Panc1 (cell line): ENCODE results near the gene HAGH. TPM values are rescaled to one million over a fixed set of nuclear protein-coding genes. Genes with fewer than 3 reads are reported as not detected.
A peak's percentile ranks its signal among the peaks of the same experiment; 100 is the strongest.

ENCODE experiments used
- ATAC-seq: fragments of 200-7000 bp; cut with Tn5 transposase; 2 replicates; pipeline ENCODE4 v1.9.1; 2020; ENCODE audit warnings: mild to moderate bottlenecking, moderate library complexity
- BruUV-seq: library from RNA; stranded (reverse); fragments of 400-500 nt; replicated peaks from 2 replicates; lab custom pipeline; 2021; lab: Mats Ljungman, UMichigan
- CTCF ChIA-PET: fragments of 300-600 bp; sonication (Branson Sonifier 250); formaldehyde crosslinking; loops from one replicate; lab custom pipeline; 2022; ENCODE audit warnings: antibody characterized with exemption; lab: Charles Lee
- POLR2A ChIA-PET: fragments of 300-600 bp; sonication (Branson Sonifier 250); formaldehyde crosslinking; loops from one replicate; lab custom pipeline; 2022; ENCODE audit warnings: antibody characterized with exemption; lab: Charles Lee
- DNase-seq: peaks from one replicate; pipeline ENCODE4 v3.0.0-alpha.2; 2010; ENCODE audit warnings: low read depth, low spot score
- H3K27ac ChIP-seq: 2 replicates; pipeline ENCODE4 v1.5.1; 2011; ENCODE audit warnings: mild to moderate bottlenecking, low read length, inconsistent platforms
- H3K27me3 ChIP-seq: fragments of 200-500 bp; sonication (Bioruptor generic); 2 replicates; pipeline ENCODE4 v1.6.0; 2014; ENCODE audit warnings: low read length, inconsistent platforms; ENCODE audit not compliant: control insufficient read depth, insufficient read depth
- H3K36me3 ChIP-seq: fragments of 200-500 bp; sonication (Bioruptor generic); 2 replicates; pipeline ENCODE4 v1.5.1; 2014; ENCODE audit warnings: inconsistent platforms, mild to moderate bottlenecking, low read length, moderate library complexity; ENCODE audit not compliant: control insufficient read depth, insufficient read depth
- H3K4me1 ChIP-seq: 2 replicates; pipeline ENCODE4 v1.5.1; 2011; ENCODE audit warnings: inconsistent platforms, mild to moderate bottlenecking, low read length, moderate library complexity; ENCODE audit not compliant: control insufficient read depth, insufficient read depth
- H3K4me3 ChIP-seq, 2 experiments: 2 replicates each; pipeline ENCODE4 v1.5.1; 2011 to 2012; ENCODE audit warnings: low read depth in 2 of 2, low read length in 2 of 2, mild to moderate bottlenecking in 2 of 2, inconsistent platforms in 1 of 2, moderate library complexity in 1 of 2
- H3K9me3 ChIP-seq: fragments of 200-500 bp; sonication (Bioruptor generic); 2 replicates; pipeline ENCODE4 v1.5.1; 2014; ENCODE audit warnings: low read depth, mild to moderate bottlenecking, inconsistent platforms, low read length, moderate library complexity; ENCODE audit not compliant: control insufficient read depth, insufficient read depth
- CTCF ChIP-seq: fragments of 450-650 bp; IDR thresholded peaks from 2 replicates; pipeline ENCODE4 v1.5.1; 2017; ENCODE audit warnings: mild to moderate bottlenecking
- POLR2AphosphoS5 ChIP-seq: IDR thresholded peaks from 2 replicates; pipeline ENCODE4 v1.6.1; 2012; ENCODE audit warnings: mild to moderate bottlenecking, low read depth, low read length, moderate library complexity
- SIN3A ChIP-seq: IDR thresholded peaks from 2 replicates; pipeline ENCODE4 v1.6.1; 2012; ENCODE audit warnings: low read depth, mild to moderate bottlenecking, low read length, moderate library complexity, borderline replicate concordance; ENCODE audit not compliant: insufficient read depth
- TCF7L2 ChIP-seq: IDR thresholded peaks from 2 replicates; pipeline ENCODE4 v1.6.1; 2011; ENCODE audit warnings: mild to moderate bottlenecking, low read depth, low read length, inconsistent platforms
- in situ Hi-C: cut with HindIII; loops from 2 replicates; pipeline ENCODE4 v1.10.0; 2016; ENCODE audit warnings: low sequenced_read_pairs, low pct_unique_long_range_greater_than_20kb
- intact Hi-C: fragments of 100-400 bp; cut with micrococcal nuclease; formaldehyde crosslinking; loops from one replicate; pipeline ENCODE4 v1.10.0; 2022; ENCODE audit not compliant: unreplicated experiment
- total RNA-seq: library from RNA; stranded (reverse); gene quantifications from one replicate; pipeline ENCODE4 v1.2.1, GENCODE V29; 2021; ENCODE audit not compliant: unreplicated experiment
- TF ChIP-seq, protein P1 (sequence below), 2 experiments: IDR thresholded peaks; 2 replicates each; pipeline ENCODE4 v1.6.1; 2011 to 2012; ENCODE audit warnings: low read depth in 2 of 2, control low read depth in 1 of 2, low read length in 1 of 2, mild to moderate bottlenecking in 1 of 2, moderate library complexity in 1 of 2; ENCODE audit not compliant: insufficient read depth in 1 of 2

Gene HAGH
- total RNA-seq, 1 experiment from 2014 or later, result 58.9 TPM

- no peak for TF ChIP-seq TCF7L2
- TF ChIP-seq CTCF, result no peak
- TF ChIP-seq POLR2AphosphoS5, result no peak
- no peak for TF ChIP-seq SIN3A
- TF ChIP-seq, protein P1, sequence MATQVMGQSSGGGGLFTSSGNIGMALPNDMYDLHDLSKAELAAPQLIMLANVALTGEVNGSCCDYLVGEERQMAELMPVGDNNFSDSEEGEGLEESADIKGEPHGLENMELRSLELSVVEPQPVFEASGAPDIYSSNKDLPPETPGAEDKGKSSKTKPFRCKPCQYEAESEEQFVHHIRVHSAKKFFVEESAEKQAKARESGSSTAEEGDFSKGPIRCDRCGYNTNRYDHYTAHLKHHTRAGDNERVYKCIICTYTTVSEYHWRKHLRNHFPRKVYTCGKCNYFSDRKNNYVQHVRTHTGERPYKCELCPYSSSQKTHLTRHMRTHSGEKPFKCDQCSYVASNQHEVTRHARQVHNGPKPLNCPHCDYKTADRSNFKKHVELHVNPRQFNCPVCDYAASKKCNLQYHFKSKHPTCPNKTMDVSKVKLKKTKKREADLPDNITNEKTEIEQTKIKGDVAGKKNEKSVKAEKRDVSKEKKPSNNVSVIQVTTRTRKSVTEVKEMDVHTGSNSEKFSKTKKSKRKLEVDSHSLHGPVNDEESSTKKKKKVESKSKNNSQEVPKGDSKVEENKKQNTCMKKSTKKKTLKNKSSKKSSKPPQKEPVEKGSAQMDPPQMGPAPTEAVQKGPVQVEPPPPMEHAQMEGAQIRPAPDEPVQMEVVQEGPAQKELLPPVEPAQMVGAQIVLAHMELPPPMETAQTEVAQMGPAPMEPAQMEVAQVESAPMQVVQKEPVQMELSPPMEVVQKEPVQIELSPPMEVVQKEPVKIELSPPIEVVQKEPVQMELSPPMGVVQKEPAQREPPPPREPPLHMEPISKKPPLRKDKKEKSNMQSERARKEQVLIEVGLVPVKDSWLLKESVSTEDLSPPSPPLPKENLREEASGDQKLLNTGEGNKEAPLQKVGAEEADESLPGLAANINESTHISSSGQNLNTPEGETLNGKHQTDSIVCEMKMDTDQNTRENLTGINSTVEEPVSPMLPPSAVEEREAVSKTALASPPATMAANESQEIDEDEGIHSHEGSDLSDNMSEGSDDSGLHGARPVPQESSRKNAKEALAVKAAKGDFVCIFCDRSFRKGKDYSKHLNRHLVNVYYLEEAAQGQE (IDR thresholded peaks at IDR 0.05; ENCODE audit: insufficient read depth in 1 of 2, low read depth in 2 of 2, low read length in 1 of 2), result no peak
- no peaks in the 10 kb centered on the region for H3K9me3 ChIP-seq
- DNase-seq (no peak), ATAC-seq (no peak)
- H3K4me1 ChIP-seq, result peaks cover 9% of the 10 kb centered on the region
- in situ Hi-C loops (no loop called here), intact Hi-C loops (no loop called here)
- CTCF ChIA-PET, result interaction anchor here (0.6 kb wide), 1 partner anchor 110 kb away, joined by 3 read pairs; no protein-coding TSS in a partner anchor
- no peak overlapping the region for H3K27ac ChIP-seq
- TSS peak; percentile 33 for BruUV-seq
- peaks cover 3% of the 10 kb centered on the region; the same call in 1 of the 2 replicates for H3K36me3 ChIP-seq
- POLR2A ChIA-PET, result no interaction called here
- H3K4me3 ChIP-seq, result no peak overlapping the region
- no peaks in the 10 kb centered on the region for H3K27me3 ChIP-seq
Measured at GRCh38 chr16:1784977-1785845, 41.4 kb downstream of the HAGH start.

- in situ Hi-C loops (no loop called here), intact Hi-C loops (no loop called here)
- BruUV-seq, result no TSS peak
- ATAC-seq (peak; percentile 84), DNase-seq (peak; percentile 100)
- peak within 1 kb of the TSS; percentile 91 for H3K27ac ChIP-seq
- peak within 1 kb of the TSS; percentile 97 to 98 for H3K4me3 ChIP-seq
- peaks cover 35% of the 10 kb centered on the region for H3K4me1 ChIP-seq
- ChIA-PET POLR2A (interaction anchor here (0.6 kb wide), 1 partner anchor 344 kb away, joined by 3 read pairs; no protein-coding TSS in a partner anchor), CTCF (interaction anchor here (0.6 to 1.0 kb wide), 3 partner anchors 9 to 1306 kb away, joined by 3 to 5 read pairs (median 4); no protein-coding TSS in a partner anchor)
- TF ChIP-seq TCF7L2 (peak; percentile 4; the same call in 1 of the 2 replicates), CTCF (no peak), SIN3A (peak; percentile 56; the same call in 1 of the 2 replicates), POLR2AphosphoS5 (no peak; the same call in none of the 2 replicates)
- TF ChIP-seq, protein P1 (IDR thresholded peaks at IDR 0.05; ENCODE audit: insufficient read depth in 1 of 2, low read depth in 2 of 2, low read length in 1 of 2), result no peak
- H3K36me3 ChIP-seq, result peaks cover 3% of the 10 kb centered on the region; the same call in 1 of the 2 replicates
- H3K27me3 ChIP-seq, result no peaks in the 10 kb centered on the region
- H3K9me3 ChIP-seq, result no peaks in the 10 kb centered on the region
Measured at GRCh38 chr16:1782408-1783264, 44.0 kb downstream of the HAGH start, which contains the start of the genes NUBP2 and SPSB3. TSS of gene NUBP2 (plus strand) at chr16:1782960. CDS start at chr16:1783021, 61 bp downstream. TSS of gene SPSB3 (minus strand) at chr16:1782571. CDS start at chr16:1781483, 1,088 bp downstream.
